Stromal cell of bone marrow (primary cell): ENCODE data around the gene CYSLTR2.

Experiments used
- DNase-seq: peaks from one replicate; pipeline ENCODE4 v3.0.0-alpha.2; 2012; ENCODE audit warnings: low read depth

CYSLTR2 gene

DNA sequence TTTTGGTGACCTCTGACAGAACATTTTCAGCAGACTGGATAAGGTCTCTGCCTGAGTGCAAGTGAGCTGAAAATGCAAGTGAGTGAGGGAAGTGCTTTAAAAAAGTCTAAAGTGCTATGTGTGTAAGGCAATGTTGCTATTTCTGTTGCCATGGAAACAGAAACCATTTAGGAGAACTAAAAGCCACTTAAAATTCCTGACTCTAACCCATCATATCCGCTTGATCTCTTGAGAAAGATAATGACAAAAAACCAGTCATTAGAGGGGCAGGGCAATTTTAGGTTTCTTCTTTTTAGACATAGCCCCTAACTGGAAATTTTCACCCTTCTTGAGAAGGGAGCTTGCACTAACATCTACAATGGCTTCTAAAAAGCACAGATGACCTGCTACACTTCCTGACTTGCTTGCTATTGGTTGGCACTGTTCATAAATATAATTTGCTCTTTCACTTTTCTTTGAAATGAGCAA lies at the start of gene CYSLTR2:
Gene CYSLTR2, plus strand, starts transcription at position 458 of the 468 bp plus-strand sequence. CDS start 52,889 bp downstream, outside the sequence.
- peak; percentile 56 for DNase-seq

- no peak for DNase-seq
Observed at GRCh38 chr13:48615049-48615448, 38.7 kb upstream of the CYSLTR2 start.

DNA sequence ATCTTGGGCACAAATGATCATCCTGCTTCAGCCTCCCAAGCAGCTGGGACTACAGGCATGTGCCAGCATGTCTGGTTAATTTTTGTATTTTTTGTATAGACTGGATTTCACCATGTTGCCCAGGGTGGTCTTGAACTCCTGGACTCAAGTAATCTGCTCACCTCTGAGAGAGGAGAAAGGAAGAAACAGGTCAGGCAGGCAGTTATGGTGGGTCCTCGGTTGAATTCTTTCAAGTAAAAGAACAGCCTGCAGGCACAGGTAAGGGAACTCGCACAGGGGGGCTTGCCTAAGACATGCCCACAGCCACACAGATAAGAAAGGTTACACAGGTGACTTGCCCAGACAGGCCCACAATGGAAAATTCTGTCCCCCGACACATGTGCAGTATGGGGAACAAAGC lies 34.8 kb upstream of the CYSLTR2 start:
- DNase-seq = no peak

- DNase-seq = no peak
Observed at GRCh38 chr13:48621056-48621455, 32.7 kb upstream of the CYSLTR2 start.

- no peak for DNase-seq
Observed at GRCh38 chr13:48624016-48624415, 29.7 kb upstream of the CYSLTR2 start.

DNA sequence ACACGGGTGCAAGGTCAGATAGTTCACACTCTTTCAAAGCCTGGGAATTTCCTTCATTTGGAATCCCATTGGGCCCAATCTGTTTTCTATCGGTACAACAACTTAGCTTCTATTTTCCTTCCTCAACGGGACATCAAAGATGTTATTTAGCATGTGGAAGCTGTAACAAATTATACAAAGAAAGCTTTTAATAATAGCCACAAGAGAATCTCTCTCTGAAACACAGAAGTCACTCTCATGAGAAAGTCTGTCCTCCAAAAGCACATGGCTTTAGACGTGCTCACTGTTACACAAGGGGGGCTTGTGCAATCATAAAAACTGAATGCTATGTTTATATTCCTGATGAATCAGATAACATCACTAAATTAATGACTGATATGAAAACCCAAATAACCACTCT lies 28.9 kb upstream of the CYSLTR2 start:
- DNase-seq = no peak

- DNase-seq = no peak
Observed at GRCh38 chr13:48625413-48626076, 28.2 kb upstream of the CYSLTR2 start.

DNA sequence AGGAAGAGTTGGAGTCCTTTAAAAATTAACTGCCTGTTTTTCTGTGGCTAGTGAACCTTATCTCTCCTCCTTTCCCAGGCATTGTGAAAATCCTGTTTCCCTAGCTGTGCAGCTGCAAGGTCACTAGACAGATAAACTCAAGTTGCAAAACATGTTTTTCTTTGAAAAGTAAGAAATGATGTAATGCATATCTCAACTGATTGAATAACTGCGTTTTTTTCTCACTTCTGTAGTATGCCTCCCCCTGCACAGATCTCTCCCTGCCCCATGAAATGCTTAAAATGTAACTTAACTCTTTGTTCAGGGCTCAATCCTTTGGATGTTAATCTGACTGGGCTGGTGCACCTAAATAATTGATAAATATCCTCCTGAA lies 27.7 kb upstream of the CYSLTR2 start:
- no peak for DNase-seq

- DNase-seq = no peak
Observed at GRCh38 chr13:48626726-48627451, 26.8 kb upstream of the CYSLTR2 start.

GRCh38 chr13:48629277-48629676 lies 24.5 kb upstream of the CYSLTR2 start:
- no peak for DNase-seq

- DNase-seq = no peak
Observed at GRCh38 chr13:48630291-48630690, 23.4 kb upstream of the CYSLTR2 start.

DNA sequence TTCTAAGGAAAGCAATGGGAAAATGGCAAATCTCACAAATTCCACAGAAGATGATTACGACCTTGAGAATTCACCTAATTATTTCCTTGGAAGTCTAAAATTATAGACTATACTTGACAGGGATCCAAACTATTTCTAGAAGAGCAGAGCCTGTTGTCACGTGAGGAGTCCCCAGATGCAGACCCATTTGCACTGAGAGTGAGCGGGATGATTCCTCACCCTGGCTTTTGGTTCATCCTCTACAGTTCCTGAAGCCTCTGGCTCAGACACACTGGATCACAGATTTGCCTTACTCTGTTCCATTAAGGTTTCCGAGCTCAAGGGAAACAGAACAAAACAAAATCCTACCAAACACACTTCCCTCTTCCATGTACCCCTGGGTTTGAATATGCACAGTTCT lies 23.0 kb upstream of the CYSLTR2 start:
- no peak for DNase-seq

DNA sequence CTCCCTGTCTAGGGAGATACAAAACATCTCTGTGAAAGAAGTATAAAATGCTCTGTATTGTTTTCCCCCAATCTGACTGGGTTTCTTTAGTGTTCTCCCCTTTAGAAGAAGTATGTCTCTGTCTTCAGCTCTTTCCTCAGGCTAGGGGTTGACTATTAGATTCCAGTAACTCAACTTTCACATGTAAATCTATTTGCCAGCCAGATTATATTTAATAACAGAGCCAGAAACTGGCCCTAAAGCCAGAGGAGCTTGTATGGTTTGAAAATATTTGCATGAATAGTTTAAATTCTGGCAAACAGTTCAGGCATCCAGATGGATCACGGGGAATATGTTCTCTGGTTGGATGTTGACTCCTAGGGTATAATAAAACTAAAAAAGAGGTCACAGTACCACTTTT lies 22.3 kb upstream of the CYSLTR2 start:
- DNase-seq = no peak

- no peak for DNase-seq
Observed at GRCh38 chr13:48633700-48634099, 20.0 kb upstream of the CYSLTR2 start.

GRCh38 chr13:48634636-48635035 lies 19.1 kb upstream of the CYSLTR2 start:
- DNase-seq = no peak

GRCh38 chr13:48635478-48635877 lies 18.3 kb upstream of the CYSLTR2 start:
- no peak for DNase-seq

GRCh38 chr13:48636550-48636949 lies 17.2 kb upstream of the CYSLTR2 start:
- DNase-seq = no peak

GRCh38 chr13:48637601-48638000 lies 16.1 kb upstream of the CYSLTR2 start:
- no peak for DNase-seq

GRCh38 chr13:48640767-48641166 lies 13.0 kb upstream of the CYSLTR2 start:
- DNase-seq = no peak

DNA sequence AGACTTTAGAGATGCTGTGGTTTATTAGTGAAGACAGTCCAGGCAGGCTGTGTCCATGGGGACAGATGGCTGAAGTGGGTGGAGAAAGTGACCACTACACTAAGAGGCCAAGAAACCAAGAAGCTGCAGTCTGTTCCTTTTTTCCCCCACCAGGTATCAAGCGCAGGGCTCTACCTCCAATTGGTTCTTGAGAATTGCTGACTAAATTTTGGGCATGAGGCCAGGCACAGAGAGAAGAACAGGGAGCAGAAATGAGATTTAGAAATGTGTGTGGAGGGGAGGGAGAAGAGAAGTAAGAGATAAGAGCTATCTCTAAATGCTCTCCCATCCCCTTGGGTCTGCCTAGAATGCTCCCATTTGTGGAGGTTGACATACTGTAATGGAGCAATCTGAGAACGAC lies 12.3 kb upstream of the CYSLTR2 start:
- no peak for DNase-seq

GRCh38 chr13:48642061-48642460 lies 11.7 kb upstream of the CYSLTR2 start:
- DNase-seq = no peak

DNA sequence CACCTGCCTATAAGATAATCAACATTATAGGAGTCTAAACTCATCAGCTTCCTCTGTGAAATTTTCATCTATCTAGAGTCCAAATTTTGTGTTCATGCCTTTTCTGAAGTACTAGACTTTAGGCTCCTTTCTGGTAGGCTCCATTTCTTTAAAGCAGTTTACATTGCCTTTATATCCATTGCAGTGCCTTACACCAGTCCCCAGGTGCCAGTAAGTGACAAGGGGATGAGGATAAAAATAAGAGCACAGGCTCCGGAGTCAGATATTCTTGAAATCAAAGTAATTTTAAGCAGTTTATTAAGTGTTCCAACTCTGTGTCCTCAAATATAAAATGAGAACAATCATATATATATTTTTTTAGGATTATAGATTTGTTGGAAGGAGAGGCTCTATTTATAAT lies 10.6 kb upstream of the CYSLTR2 start:
- DNase-seq = no peak

- DNase-seq = no peak
Observed at GRCh38 chr13:48644141-48644540, 9.6 kb upstream of the CYSLTR2 start.

- DNase-seq = no peak
Observed at GRCh38 chr13:48644951-48645350, 8.8 kb upstream of the CYSLTR2 start.
